DOHH2 (cell line): ENCODE results near the gene TEX48.

ENCODE experiments used
- H3F3A ChIP-seq: fragments of 200-600 bp; sonication (generic), shearing (Covaris generic); 2 replicates; pipeline ENCODE4 v1.6.0; 2016; ENCODE audit warnings: antibody characterized with exemption, mild to moderate bottlenecking; ENCODE audit not compliant: control insufficient read depth, insufficient read depth
- H3K27ac ChIP-seq: fragments of 200-600 bp; sonication (generic); 2 replicates; pipeline ENCODE4 v1.5.1; 2014; ENCODE audit warnings: low read depth, mild to moderate bottlenecking, low read length, moderate library complexity
- H3K27me3 ChIP-seq: fragments of 200-600 bp; sonication (generic); 2 replicates; pipeline ENCODE4 v1.6.1; 2014; ENCODE audit warnings: mild to moderate bottlenecking, low read length, mixed read lengths; ENCODE audit not compliant: control insufficient read depth
- H3K36me3 ChIP-seq: fragments of 200-600 bp; sonication (generic); 2 replicates; pipeline ENCODE4 v1.6.1; 2014; ENCODE audit warnings: mild to moderate bottlenecking, low read length, moderate library complexity, mixed read lengths; ENCODE audit not compliant: control insufficient read depth
- H3K4me1 ChIP-seq: fragments of 200-600 bp; sonication (generic); 2 replicates; pipeline ENCODE4 v1.6.1; 2014; ENCODE audit warnings: mild to moderate bottlenecking, low read length, mixed read lengths; ENCODE audit not compliant: control insufficient read depth
- H3K4me2 ChIP-seq: fragments of 200-600 bp; sonication (generic); 2 replicates; pipeline ENCODE4 v1.6.0; 2014; ENCODE audit warnings: mild to moderate bottlenecking, low read length, moderate library complexity
- H3K4me3 ChIP-seq: fragments of 200-600 bp; sonication (generic); 2 replicates; pipeline ENCODE4 v1.5.1; 2014; ENCODE audit warnings: mild to moderate bottlenecking, low read length, mixed read lengths
- H3K79me2 ChIP-seq: fragments of 200-600 bp; sonication (generic); 2 replicates; pipeline ENCODE4 v1.6.1; 2014; ENCODE audit warnings: mild to moderate bottlenecking, low read length, mixed read lengths; ENCODE audit not compliant: control insufficient read depth
- H3K9me2 ChIP-seq: fragments of 200-600 bp; sonication (generic); replicated peaks from 2 replicates; pipeline ENCODE4 v1.6.1; 2014; ENCODE audit warnings: mild to moderate bottlenecking, low read length, mixed read lengths; ENCODE audit not compliant: control insufficient read depth
- H3K9me3 ChIP-seq: fragments of 200-600 bp; sonication (generic); 2 replicates; pipeline ENCODE4 v1.6.1; 2014; ENCODE audit warnings: antibody characterized with exemption, low read length, mixed read lengths; ENCODE audit not compliant: control insufficient read depth, insufficient read depth
- H4K20me1 ChIP-seq: fragments of 200-600 bp; sonication (generic); 2 replicates; pipeline ENCODE4 v1.6.0; 2014; ENCODE audit warnings: low read depth, mild to moderate bottlenecking, antibody characterized with exemption, low read length, moderate library complexity; ENCODE audit not compliant: control insufficient read depth, insufficient read depth
- EZH2phosphoT487 ChIP-seq: fragments of 200-600 bp; sonication (generic); IDR thresholded peaks from 2 replicates; pipeline ENCODE4 v1.6.1; 2017; ENCODE audit warnings: borderline replicate concordance, mild to moderate bottlenecking, antibody characterized with exemption, low read length, moderate library complexity, mixed read lengths
- TF ChIP-seq, protein P1 (sequence below): fragments of 200-600 bp; sonication (generic); IDR thresholded peaks from one replicate; pipeline ENCODE4 v1.5.1; 2014; ENCODE audit warnings: antibody characterized with exemption, mild to moderate bottlenecking, low read depth, low read length; ENCODE audit not compliant: poor library complexity, severe bottlenecking

The TEX48 gene

DNA sequence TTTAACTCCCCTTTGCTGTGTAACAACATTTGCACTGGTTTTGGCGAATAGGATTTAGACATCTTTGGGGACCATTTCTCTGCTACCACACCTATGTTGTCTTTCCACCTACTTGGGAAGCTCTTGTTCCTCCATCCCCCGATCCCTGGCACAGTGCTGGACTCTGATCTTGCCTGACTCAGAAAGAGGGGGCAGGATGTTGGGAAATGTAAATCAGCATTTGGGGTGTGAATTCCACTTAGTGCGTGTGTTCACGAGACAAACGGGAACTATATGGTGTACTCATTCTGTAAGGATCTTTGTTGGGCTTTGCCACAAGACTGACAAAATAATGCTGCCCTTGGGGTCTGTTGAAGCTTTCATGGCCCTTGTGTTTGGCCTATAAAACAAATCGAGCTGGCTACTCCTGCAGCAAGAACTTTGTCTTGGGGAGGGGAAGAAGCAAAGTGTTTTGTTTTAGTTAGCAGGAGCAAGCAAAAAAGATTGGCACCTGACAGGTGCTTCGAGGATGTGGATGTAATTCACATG is 52.4 kb downstream of the TEX48 start:
- Histone ChIP-seq H3F3A (no peaks in the 10 kb centered on the region), H3K27ac (no peak overlapping the region), H3K27me3 (no peaks in the 10 kb centered on the region), H3K4me3 (no peak overlapping the region), H3K4me2 (no peak overlapping the region), H3K36me3 (peaks cover 64% of the 10 kb centered on the region), H4K20me1 (no peaks in the 10 kb centered on the region), H3K9me3 (no peaks in the 10 kb centered on the region), H3K4me1 (no peaks in the 10 kb centered on the region), H3K9me2 (no peaks in the 10 kb centered on the region), H3K79me2 (no peaks in the 10 kb centered on the region)
- TF ChIP-seq, protein P1, sequence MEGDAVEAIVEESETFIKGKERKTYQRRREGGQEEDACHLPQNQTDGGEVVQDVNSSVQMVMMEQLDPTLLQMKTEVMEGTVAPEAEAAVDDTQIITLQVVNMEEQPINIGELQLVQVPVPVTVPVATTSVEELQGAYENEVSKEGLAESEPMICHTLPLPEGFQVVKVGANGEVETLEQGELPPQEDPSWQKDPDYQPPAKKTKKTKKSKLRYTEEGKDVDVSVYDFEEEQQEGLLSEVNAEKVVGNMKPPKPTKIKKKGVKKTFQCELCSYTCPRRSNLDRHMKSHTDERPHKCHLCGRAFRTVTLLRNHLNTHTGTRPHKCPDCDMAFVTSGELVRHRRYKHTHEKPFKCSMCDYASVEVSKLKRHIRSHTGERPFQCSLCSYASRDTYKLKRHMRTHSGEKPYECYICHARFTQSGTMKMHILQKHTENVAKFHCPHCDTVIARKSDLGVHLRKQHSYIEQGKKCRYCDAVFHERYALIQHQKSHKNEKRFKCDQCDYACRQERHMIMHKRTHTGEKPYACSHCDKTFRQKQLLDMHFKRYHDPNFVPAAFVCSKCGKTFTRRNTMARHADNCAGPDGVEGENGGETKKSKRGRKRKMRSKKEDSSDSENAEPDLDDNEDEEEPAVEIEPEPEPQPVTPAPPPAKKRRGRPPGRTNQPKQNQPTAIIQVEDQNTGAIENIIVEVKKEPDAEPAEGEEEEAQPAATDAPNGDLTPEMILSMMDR = no peak
- TF ChIP-seq EZH2phosphoT487 = no peak

DNA sequence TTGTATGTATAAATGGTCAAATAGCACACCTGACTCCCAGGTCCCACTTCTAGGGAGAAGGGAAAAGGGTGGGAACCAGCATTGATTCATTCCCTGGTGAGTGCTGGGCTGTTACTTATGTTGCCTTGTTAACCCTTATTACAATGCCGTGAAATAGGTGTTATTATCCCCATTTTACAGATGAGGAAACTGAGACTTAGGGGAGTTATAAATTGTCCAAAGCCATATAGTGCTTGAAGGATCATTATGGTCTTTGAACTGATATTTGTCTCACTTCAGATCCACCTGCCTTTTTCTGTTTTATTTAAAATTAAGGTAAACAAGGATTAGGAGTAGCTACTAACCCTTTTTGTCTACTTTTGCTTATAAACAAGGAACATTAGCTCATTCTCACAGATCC is 54.4 kb downstream of the TEX48 start:
- Histone ChIP-seq H3K4me3 (no peak overlapping the region), H3K9me3 (no peaks in the 10 kb centered on the region), H3F3A (no peaks in the 10 kb centered on the region), H3K4me1 (no peaks in the 10 kb centered on the region), H3K9me2 (no peaks in the 10 kb centered on the region), H3K27ac (no peak overlapping the region), H3K27me3 (no peaks in the 10 kb centered on the region), H3K4me2 (no peak overlapping the region), H3K36me3 (peaks cover 50% of the 10 kb centered on the region), H4K20me1 (no peaks in the 10 kb centered on the region), H3K79me2 (no peaks in the 10 kb centered on the region)
- no peak for TF ChIP-seq EZH2phosphoT487
- TF ChIP-seq, protein P1 = no peak

DNA sequence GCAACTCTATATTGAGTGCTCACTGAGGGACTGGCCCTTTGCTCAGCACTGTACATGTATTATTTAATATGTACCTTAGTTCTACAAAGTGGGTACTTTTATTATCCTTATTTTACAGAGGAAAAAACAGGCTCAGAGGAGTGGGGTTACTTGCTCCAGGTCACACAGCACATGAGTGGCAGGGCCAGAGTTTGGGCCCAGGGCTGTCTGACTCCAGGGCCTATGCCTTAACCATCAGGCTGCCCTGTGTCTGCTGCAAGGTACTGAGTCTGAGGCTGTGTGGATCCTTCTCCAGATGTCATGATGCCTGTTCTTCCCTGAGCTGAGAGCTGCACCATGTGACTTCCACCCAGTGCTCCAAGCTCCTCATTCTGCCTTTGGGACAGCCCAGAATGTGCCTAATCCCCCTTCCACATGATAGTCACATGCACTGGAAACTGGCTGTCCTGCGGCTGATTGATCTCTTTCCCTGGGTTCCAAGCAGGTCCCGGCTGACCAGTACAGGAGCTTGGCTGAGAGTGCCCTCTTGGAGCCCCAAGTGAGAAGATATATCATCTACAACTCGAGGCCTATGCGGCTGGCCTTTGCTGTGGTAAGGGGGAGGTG is 55.5 kb downstream of the TEX48 start:
- Histone ChIP-seq H3K27ac (no peak overlapping the region), H3K79me2 (peaks cover 6% of the 10 kb centered on the region), H3K36me3 (peaks cover 53% of the 10 kb centered on the region)

More for the DNA sequence above, 55.5 kb downstream of the TEX48 start:
- H3K4me3 ChIP-seq = no peak overlapping the region
- H3K27me3 ChIP-seq = no peaks in the 10 kb centered on the region
- H3K9me2 ChIP-seq = no peaks in the 10 kb centered on the region
- TF ChIP-seq, protein P1 = no peak
- no peak for TF ChIP-seq EZH2phosphoT487
- no peaks in the 10 kb centered on the region for H3K4me1 ChIP-seq
- H4K20me1 ChIP-seq = no peaks in the 10 kb centered on the region
- no peak overlapping the region for H3K4me2 ChIP-seq
- H3K9me3 ChIP-seq = no peaks in the 10 kb centered on the region
- no peaks in the 10 kb centered on the region for H3F3A ChIP-seq
